Activated effector memory CD4-positive, alpha-beta T cell treated with Interleukin-2 at 50 U/mL for 16 hours (primary cell): ENCODE results near the gene EFL1.
"Not testable (repeated sequence)": the region's sequence is repeated elsewhere in the genome, so short reads cannot be mapped to it uniquely, and the experiment has no call there.

Source experiments
- DNase-seq: peaks from one replicate; pipeline ENCODE4 v3.0.0-alpha.2; 2020

Gene EFL1

GRCh38 chr15:82275410-82275809 is 12.9 kb upstream of the EFL1 start:
- no peak for DNase-seq

DNA sequence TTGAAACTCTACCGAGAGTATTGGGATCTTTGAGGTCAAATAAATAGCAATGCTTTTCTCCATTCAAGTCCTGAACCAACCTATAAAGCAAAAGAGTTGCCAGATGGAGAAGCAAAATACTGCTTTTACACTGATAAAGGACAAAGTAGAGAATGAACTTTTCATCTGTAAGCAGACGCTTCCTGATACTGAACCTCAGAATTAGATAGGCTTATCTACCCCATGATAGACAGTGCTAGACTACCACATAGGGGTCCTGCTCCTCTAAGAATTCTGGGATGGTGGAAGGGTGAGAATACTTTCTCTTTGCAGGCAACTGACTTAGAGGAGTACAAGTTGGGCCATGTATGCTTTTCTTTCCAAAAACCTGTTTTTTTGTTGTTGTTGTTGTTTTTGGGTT is 9.6 kb upstream of the EFL1 start:
- DNase-seq, result no peak

DNA sequence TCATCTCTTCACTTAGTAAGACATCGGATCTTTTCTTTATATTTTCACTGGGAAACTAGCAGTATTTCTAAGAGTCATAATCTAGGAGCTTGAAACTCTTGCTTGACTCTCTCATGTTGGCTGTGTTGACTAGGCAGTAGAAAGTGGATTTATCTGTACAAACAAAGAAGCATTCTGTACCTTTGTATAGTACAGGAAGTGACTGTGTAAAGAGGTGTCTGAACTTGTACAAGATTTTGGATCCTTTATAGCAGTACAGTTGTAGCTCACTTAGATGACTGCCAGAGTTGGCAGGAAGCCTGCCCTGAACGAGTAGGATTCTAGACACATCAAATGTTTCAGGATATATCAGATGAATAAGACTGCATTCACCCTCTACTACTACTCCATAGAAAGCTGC is 5.9 kb upstream of the EFL1 start:
- DNase-seq, result not testable (repeated sequence)

- DNase-seq, result not testable (repeated sequence)
These were observed 4.6 kb upstream of the EFL1 start for GRCh38 chr15:82267137-82267536.

- DNase-seq, result no peak
These were observed 816 bp upstream of the EFL1 start for GRCh38 chr15:82263350-82263749.

DNA sequence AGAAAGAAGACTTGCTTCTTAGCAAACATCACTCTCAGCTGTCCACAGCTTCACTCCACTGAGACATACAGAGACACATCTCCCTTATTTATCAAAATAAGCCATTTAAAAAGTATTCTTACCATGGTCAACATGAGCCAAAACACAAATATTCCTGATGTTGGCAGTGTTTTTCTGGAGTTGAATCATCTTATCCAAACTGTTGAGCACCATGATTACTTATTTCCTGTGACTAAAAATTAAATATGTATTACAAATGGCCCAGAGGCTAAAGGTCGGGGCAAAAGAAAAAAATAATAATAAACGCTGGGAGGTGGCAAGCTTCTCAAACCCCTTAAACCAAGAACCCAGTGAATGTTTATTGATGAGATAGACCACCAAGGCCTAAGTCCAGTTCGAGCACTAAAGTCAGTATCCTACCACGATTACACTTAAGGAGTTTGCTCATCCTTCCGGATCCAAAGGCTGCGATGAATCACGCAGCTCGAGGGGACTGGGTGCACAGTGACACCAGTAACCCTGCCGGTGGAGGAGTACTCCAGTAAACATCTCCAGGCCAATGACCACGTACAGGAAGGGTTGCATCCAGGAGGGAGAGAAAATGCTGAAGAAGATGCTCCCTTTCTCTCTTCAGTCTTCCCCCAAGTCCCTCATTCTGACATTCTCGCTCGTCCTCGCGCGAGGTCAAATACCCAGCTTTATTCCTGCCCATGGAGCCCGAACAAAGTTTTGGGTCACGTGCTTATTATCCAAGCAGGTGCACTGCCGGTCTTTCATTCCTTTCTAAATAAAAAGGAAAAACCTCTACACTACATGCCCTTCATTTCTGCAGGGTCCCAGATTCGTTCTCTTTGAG is 740 bp downstream of the EFL1 start:
- DNase-seq, result peak; percentile 7

GRCh38 chr15:82248261-82248660 is 14.3 kb downstream of the EFL1 start:
- DNase-seq, result not testable (repeated sequence)

GRCh38 chr15:82245956-82246355 is 16.6 kb downstream of the EFL1 start:
- DNase-seq, result not testable (repeated sequence)

GRCh38 chr15:82243644-82244043 is 18.9 kb downstream of the EFL1 start:
- not testable (repeated sequence) for DNase-seq

DNA sequence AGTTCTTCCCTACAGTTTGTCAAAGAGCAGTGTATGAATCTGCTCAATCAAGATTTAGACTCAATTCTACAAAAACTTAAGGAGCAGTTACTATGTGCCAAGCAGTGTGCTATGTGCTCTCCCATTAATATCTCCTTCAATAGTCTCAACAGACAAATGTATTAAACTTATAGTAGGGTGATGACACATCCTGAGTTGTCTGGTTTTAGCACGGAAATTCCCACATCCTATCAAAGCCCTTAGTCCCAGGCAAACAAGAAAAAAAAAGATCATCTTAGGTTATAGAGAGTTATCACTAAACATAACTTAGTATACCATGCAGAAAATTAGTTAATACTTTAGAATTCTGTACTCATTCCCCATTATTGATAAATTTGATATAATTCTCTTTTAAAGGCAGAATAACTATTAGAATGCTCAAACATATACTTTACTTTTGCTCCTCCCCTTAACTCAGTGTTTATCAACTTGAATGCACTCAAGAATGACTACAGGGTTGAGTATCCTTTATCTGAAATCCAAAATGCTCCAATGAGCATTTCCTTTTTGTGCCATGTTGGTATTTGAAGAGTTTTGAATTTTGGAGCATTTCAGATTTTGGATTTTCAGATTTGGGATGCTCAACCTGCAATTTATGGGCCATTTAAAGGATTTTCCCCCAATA is 20.6 kb downstream of the EFL1 start:
- DNase-seq, result not testable (repeated sequence)

- DNase-seq, result no peak
These were observed 22.7 kb downstream of the EFL1 start for GRCh38 chr15:82239685-82240391.

- DNase-seq, result not testable (repeated sequence)
These were observed 24.5 kb downstream of the EFL1 start for GRCh38 chr15:82237944-82238534.

DNA sequence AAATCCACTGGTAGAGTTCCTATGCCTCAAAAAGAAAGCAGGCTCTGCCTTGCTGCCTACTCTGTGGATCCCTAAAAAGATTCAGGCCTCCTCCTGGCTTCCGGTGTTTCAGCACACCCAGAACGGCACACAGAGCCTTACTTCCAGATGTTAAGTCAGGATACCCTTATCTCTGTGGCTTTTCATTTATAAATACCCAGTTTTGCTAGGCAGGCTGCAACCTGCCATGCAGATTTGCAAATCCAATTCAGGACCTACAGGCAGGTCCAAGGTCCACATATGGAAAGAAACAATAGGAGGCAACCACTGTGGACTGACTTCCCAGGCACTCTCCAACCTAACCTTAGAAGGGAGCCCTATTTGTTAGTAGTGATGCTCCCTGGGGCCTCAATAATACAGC is 30.7 kb downstream of the EFL1 start:
- no peak for DNase-seq

- DNase-seq, result no peak
These were observed 31.3 kb downstream of the EFL1 start for GRCh38 chr15:82231233-82231632.

DNA sequence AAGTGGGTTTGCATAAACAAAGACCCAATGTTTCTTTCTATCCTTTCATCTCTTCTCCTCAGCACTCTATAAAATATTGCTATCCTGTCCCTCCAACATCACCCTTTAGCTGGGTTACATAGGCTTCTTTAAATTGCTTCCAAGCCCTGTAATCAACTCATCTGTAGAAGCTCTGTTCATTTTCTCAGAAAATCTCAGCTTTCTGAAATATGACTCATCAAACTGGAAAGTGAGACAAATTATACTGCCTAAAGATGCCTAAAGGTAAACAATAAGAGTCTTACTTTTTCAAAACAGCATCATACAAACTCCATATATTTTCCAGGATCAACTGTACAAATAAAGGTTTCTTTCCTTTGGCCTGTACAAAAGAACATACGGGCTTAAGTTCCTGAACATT is 33.8 kb downstream of the EFL1 start:
- no peak for DNase-seq

DNA sequence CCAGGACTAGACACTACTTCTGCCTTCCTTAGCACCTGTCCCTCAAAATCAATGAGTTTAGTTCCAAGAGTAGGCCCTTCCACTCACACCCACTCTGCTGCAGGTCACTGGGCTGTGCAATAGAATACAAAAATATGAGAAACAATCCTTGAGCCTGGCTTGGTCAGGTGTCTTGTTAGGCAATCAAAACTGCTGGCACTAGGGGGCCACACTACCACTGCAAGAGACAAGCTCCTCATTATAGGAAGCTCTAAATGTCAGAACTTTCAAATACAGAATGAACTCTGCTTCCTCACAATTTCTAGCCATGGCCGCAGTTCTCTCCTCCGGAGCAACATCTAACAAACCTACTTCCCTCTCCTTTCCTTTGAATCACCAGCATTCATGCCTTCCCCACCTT is 41.0 kb downstream of the EFL1 start:
- not testable (repeated sequence) for DNase-seq

GRCh38 chr15:82216092-82216491 is 46.4 kb downstream of the EFL1 start:
- not testable (repeated sequence) for DNase-seq

GRCh38 chr15:82212201-82212600 is 50.3 kb downstream of the EFL1 start:
- DNase-seq, result not testable (repeated sequence)

GRCh38 chr15:82210066-82210597 is 52.4 kb downstream of the EFL1 start:
- not testable (repeated sequence) for DNase-seq

DNA sequence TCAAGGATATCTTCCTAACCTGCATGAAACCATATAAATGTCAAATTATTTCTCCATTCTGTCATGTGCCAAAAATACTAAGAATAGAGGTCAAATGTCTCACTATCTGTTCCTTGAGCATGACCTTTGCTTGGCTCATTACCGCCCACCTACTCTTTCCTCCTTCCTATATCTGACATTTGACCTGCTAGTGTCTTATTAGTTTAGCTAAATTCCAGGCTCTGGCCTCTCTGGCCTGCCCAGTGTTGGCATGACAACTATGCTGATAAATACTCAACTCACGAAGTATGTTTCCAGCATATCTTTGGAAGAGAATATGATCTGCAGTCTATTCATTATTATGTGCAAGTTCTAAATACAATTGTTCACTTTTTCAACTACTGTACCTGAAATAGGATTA is 58.0 kb downstream of the EFL1 start:
- not testable (repeated sequence) for DNase-seq

DNA sequence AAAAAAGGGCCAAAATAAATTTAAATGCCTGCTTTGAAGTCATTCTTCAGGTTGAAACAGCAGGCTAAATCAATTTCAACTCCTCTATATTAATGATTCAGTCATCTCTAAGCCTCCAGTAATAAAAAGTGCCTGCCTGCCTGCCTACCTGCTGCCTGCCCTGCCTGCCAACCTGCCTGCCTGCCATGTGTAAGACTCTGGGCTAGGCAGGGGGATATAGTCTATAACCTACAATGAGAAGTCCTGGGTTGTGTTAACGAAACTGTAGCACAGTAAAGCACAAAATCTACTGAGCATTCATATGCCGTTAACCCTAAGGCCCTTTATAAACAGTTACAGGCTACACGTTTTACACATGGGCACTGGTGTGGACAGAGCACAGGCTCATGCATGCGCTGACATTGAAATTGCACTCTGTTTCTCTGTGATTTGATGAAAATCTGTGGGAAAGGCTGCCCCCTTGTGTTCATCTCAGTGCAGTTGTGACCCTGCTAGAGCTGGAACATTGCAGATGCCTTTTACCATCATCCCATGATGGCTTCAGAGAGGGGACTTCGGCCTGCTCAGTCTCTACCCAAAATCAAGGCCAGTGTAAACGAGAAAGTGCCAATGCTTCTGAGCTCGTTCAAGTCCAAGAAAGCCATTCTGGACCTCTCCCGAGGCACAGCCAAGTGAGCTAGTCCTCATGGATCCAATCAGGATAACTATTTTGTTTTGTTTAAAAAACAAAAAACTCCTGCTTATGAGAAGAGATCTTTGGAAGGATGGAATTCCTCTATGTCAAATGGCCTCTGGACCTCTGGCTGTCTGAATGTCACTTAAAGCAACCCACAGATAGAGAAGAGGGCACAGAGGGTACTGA is 64.6 kb downstream of the EFL1 start:
- DNase-seq, result peak; percentile 16

DNA sequence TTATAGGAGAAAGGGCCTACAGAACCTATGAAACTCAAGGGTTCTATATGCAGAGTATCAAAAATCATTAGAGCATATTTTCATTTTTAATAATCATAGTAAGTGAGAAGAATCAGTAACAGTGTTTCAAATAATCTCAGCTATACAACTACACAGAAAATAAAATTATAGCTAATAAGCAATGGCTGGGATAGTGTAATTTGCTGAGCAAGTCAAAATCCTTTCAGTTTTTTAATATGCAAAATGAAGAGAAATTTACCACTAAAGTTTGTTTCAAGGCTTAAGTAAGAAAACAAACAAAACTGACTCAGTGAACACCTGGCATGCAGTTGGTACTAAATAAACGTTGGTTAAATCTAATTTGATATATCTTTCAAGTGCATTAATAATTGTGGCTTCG is 66.2 kb downstream of the EFL1 start:
- no peak for DNase-seq
